IMR-90 (cell line): ENCODE results near the gene OGFR. TPM values are rescaled to one million over a fixed set of nuclear protein-coding genes. Genes with fewer than 3 reads are reported as not detected.

Source experiments
- ATAC-seq: fragments of 200-7000 bp; cut with Tn5 transposase; 2 replicates; pipeline ENCODE4 v1.9.1; 2020; ENCODE audit warnings: low read depth, mild to moderate bottlenecking, moderate library complexity
- BruUV-seq: library from RNA; stranded (reverse); fragments of 400-500 nt; replicated peaks from 2 replicates; lab custom pipeline; 2021; lab: Mats Ljungman, UMichigan
- CTCF ChIA-PET: fragments of 300-600 bp; formaldehyde crosslinking; extraction: SDS; loops from one replicate; lab custom pipeline; 2021; ENCODE audit warnings: antibody characterized with exemption; lab: Yijun Ruan, JAX
- POLR2A ChIA-PET: fragments of 300-600 bp; sonication (Branson Sonifier 250); formaldehyde crosslinking; loops from one replicate; lab custom pipeline; 2022; ENCODE audit warnings: antibody characterized with exemption; ENCODE audit not compliant: unreplicated experiment; lab: Charles Lee
- DNase-seq: peaks from one replicate; pipeline ENCODE4 v3.0.0; 2013
- H2AFZ ChIP-seq: replicated peaks from 2 replicates; pipeline ENCODE3; 2013; ENCODE audit warnings: low read length, mild to moderate bottlenecking; ENCODE audit not compliant: poor library complexity
- H2AK5ac ChIP-seq: 2 replicates; pipeline ENCODE4 v1.6.1; 2013; ENCODE audit warnings: low read depth, low read length, inconsistent platforms
- H2AK9ac ChIP-seq: replicated peaks from 2 replicates; pipeline ENCODE3; 2013; ENCODE audit warnings: mild to moderate bottlenecking, low read depth, low read length, moderate library complexity; ENCODE audit not compliant: poor library complexity
- H2BK120ac ChIP-seq: 2 replicates; pipeline ENCODE4 v1.6.1; 2013; ENCODE audit warnings: low read depth, low read length, inconsistent platforms
- H2BK15ac ChIP-seq: 3 replicates; pipeline ENCODE4 v1.6.1; 2013; ENCODE audit warnings: low read depth, low read length, inconsistent platforms
- H2BK20ac ChIP-seq: 2 replicates; pipeline ENCODE4 v1.6.1; 2013; ENCODE audit warnings: low read depth, mild to moderate bottlenecking, inconsistent platforms, low read length, moderate library complexity
- H2BK5ac ChIP-seq: 2 replicates; pipeline ENCODE4 v1.6.1; 2013; ENCODE audit warnings: mild to moderate bottlenecking, low read depth, low read length, inconsistent platforms; ENCODE audit not compliant: poor library complexity, severe bottlenecking
- H3K14ac ChIP-seq: replicated peaks from 2 replicates; pipeline ENCODE4 v1.6.1; 2013; ENCODE audit warnings: low read depth, low read length, inconsistent platforms
- H3K18ac ChIP-seq: 2 replicates; pipeline ENCODE4 v1.6.1; 2013; ENCODE audit warnings: low read depth, low read length, control low read depth
- H3K23ac ChIP-seq: 2 replicates; pipeline ENCODE4 v1.6.1; 2013; ENCODE audit warnings: low read depth, low read length, inconsistent platforms
- H3K27ac ChIP-seq: 2 replicates; pipeline ENCODE4 v1.5.1; 2013; ENCODE audit warnings: mild to moderate bottlenecking, control low read depth, low read length; ENCODE audit not compliant: insufficient read depth
- H3K27me3 ChIP-seq: 2 replicates; pipeline ENCODE4 v1.6.1; 2013; ENCODE audit warnings: low read length; ENCODE audit not compliant: control insufficient read depth, insufficient read depth
- H3K36me3 ChIP-seq: 2 replicates; pipeline ENCODE4 v1.6.1; 2013; ENCODE audit warnings: low read length, mixed read lengths; ENCODE audit not compliant: control insufficient read depth, insufficient read depth
- H3K4ac ChIP-seq: 2 replicates; pipeline ENCODE4 v1.6.1; 2013; ENCODE audit warnings: low read depth, low read length, inconsistent platforms
- H3K4me1 ChIP-seq: 2 replicates; pipeline ENCODE4 v1.6.1; 2013; ENCODE audit warnings: low read length, mixed read lengths; ENCODE audit not compliant: control insufficient read depth, insufficient read depth
- H3K4me2 ChIP-seq: 2 replicates; pipeline ENCODE4 v1.6.1; 2013; ENCODE audit warnings: low read depth, mild to moderate bottlenecking, control low read depth, low read length, moderate library complexity
- H3K4me3 ChIP-seq: 2 replicates; pipeline ENCODE4 v1.5.1; 2013; ENCODE audit warnings: low read depth, mild to moderate bottlenecking, control low read depth, low read length, moderate library complexity; ENCODE audit not compliant: insufficient read depth
- H3K56ac ChIP-seq: 2 replicates; pipeline ENCODE4 v1.6.1; 2013; ENCODE audit warnings: low read length, inconsistent platforms; ENCODE audit not compliant: insufficient read depth; ENCODE audit errors: extremely low read depth
- H3K79me1 ChIP-seq, 2 experiments: 2 replicates each; pipeline ENCODE4 v1.6.1; 2013; ENCODE audit warnings: low read length in 2 of 2, inconsistent platforms in 1 of 2, low read depth in 1 of 2
- H3K9ac ChIP-seq: 2 replicates; pipeline ENCODE4 v1.6.1; 2013; ENCODE audit warnings: low read depth, low read length, control low read depth
- H3K9me1 ChIP-seq: 2 replicates; pipeline ENCODE4 v1.6.1; 2013; ENCODE audit warnings: low read length, inconsistent platforms; ENCODE audit not compliant: insufficient read depth
- H3K9me3 ChIP-seq: 2 replicates; pipeline ENCODE4 v1.6.1; 2013; ENCODE audit warnings: low read length; ENCODE audit not compliant: control insufficient read depth, insufficient read depth
- H4K20me1 ChIP-seq: 2 replicates; pipeline ENCODE4 v1.6.1; 2013; ENCODE audit warnings: low read length, inconsistent platforms; ENCODE audit not compliant: insufficient read depth
- H4K5ac ChIP-seq: 2 replicates; pipeline ENCODE4 v1.6.1; 2013; ENCODE audit warnings: mild to moderate bottlenecking, low read depth, low read length, control low read depth
- H4K8ac ChIP-seq, 2 experiments: 2 replicates each; pipeline ENCODE4 v1.6.1; 2013; ENCODE audit warnings: low read depth in 2 of 2, low read length in 2 of 2, control low read depth in 1 of 2, inconsistent platforms in 1 of 2
- H4K91ac ChIP-seq: 2 replicates; pipeline ENCODE4 v1.6.1; 2013; ENCODE audit warnings: low read depth, low read length, inconsistent platforms; ENCODE audit not compliant: insufficient read depth
- CEBPB ChIP-seq: IDR thresholded peaks from 2 replicates; pipeline ENCODE4 v1.6.1; 2012; ENCODE audit warnings: low read depth, low read length, improper control_type of control experiment
- ELK1 ChIP-seq: fragments of 150-350 bp; IDR thresholded peaks from 2 replicates; pipeline ENCODE4 v1.6.1; 2016; ENCODE audit warnings: low read depth, mild to moderate bottlenecking, low read length, moderate library complexity, borderline replicate concordance
- SMC3 ChIP-seq: fragments of 150-350 bp; IDR thresholded peaks from 2 replicates; pipeline ENCODE4 v1.6.1; 2016; ENCODE audit warnings: low read depth, mild to moderate bottlenecking, antibody characterized with exemption, low read length, moderate library complexity
- USF2 ChIP-seq: fragments of 150-350 bp; IDR thresholded peaks from 2 replicates; pipeline ENCODE4 v1.6.1; 2017; ENCODE audit warnings: mild to moderate bottlenecking, antibody characterized with exemption, low read length, low read depth
- WGBS, 2 experiments: methylation state at CpG; one replicate each; pipeline versions ENCODE4 v1.1.5 to v1.1.7; 2013; ENCODE audit warnings: missing lambda C conversion rate in 2 of 2; ENCODE audit not compliant: insufficient read length in 1 of 2; ENCODE audit errors: extremely low coverage in 2 of 2; 5-methylcytosine and 5-hydroxymethylcytosine counted together
- dilution Hi-C: fragments of 300-500 bp; cut with HindIII; formaldehyde crosslinking; loops from one replicate; pipeline ENCODE4 v1.14.3; 2018; ENCODE audit warnings: low sequenced_read_pairs; ENCODE audit not compliant: unreplicated experiment
- in situ Hi-C: fragments of 300-500 bp; cut with MboI; formaldehyde crosslinking; loops from 3 replicates; pipeline ENCODE4 v1.14.3; 2019; ENCODE audit warnings: low sequenced_read_pairs, inconsistent platforms, mixed read lengths
- intact Hi-C: fragments of 100-400 bp; cut with micrococcal nuclease; formaldehyde crosslinking; loops from 2 replicates; pipeline ENCODE4 v1.10.0; 2022
- polyA plus RNA-seq, 3 experiments: library from polyadenylated mRNA; depleted of rRNA; stranded (reverse); fragments of >200 nt; gene quantifications; 2 replicates each; pipeline ENCODE4 v1.2.3, GENCODE V29; 2012; ENCODE audit warnings: low replicate concordance in 1 of 3
- total RNA-seq: library from RNA; depleted of rRNA; stranded (reverse); fragments of >200 nt; gene quantifications from 2 replicates; pipeline ENCODE4 v1.2.3, GENCODE V29; 2012

The OGFR gene
- total and polyA plus RNA-seq, 2 of the 4 experiments (the other 2 are of a cell fraction): 22.4 to 30.1 TPM

GRCh38 chr20:62832951-62833391 lies 28.3 kb downstream of the OGFR start:
- no peak overlapping the region for H2BK20ac ChIP-seq
- no peaks in the 10 kb centered on the region for H3K36me3 ChIP-seq
- ATAC-seq (no peak), DNase-seq (no peak)
- no peak overlapping the region for H3K14ac ChIP-seq
- H3K4me2 ChIP-seq: no peak overlapping the region
- no peak overlapping the region for H3K18ac ChIP-seq
- H2AFZ ChIP-seq: no peak overlapping the region
- no peaks in the 10 kb centered on the region; the same call in 1 of the 2 replicates for H3K9me1 ChIP-seq
- H2BK15ac ChIP-seq: no peak overlapping the region
- H4K5ac ChIP-seq: no peak overlapping the region
- no peaks in the 10 kb centered on the region for H4K20me1 ChIP-seq
- no peak overlapping the region for H3K23ac ChIP-seq
- H2AK5ac ChIP-seq: no peak overlapping the region
- H3K79me1 ChIP-seq: no peaks in the 10 kb centered on the region
- no peak overlapping the region for H2BK120ac ChIP-seq
- H3K27me3 ChIP-seq: no peaks in the 10 kb centered on the region; the same call in 1 of the 2 replicates
- H3K27ac ChIP-seq: no peak overlapping the region
- H3K4me3 ChIP-seq: no peak overlapping the region
- in situ Hi-C loops (no loop called here), dilution Hi-C loops (no loop called here), intact Hi-C loops (no loop called here)
- no peak overlapping the region for H2BK5ac ChIP-seq
- WGBS, 2 experiments: 50% methylated on average over 3 of the region's 14 CpGs; no CpG with 5 or more reads in 1 of the 2 experiments
- no peak overlapping the region for H4K91ac ChIP-seq
- H3K4me1 ChIP-seq: peaks cover 3% of the 10 kb centered on the region; the same call in 1 of the 2 replicates
- no peak overlapping the region for H4K8ac ChIP-seq
- ChIA-PET POLR2A (no interaction called here), CTCF (no interaction called here)
- BruUV-seq: no TSS peak
- TF ChIP-seq CEBPB (no peak), USF2 (no peak), ELK1 (no peak), SMC3 (no peak)
- no peak overlapping the region for H2AK9ac ChIP-seq
- H3K56ac ChIP-seq: no peak overlapping the region
- H3K4ac ChIP-seq: no peak overlapping the region
- H3K9ac ChIP-seq: no peak overlapping the region
- H3K9me3 ChIP-seq: no peaks in the 10 kb centered on the region
